ENCODE measurements around the gene TBC1D22B. TPM values are rescaled to one million over a fixed set of nuclear protein-coding genes. Genes with fewer than 3 reads are reported as not detected.
"Not testable (repeated sequence)": the region's sequence is repeated elsewhere in the genome, so short reads cannot be mapped to it uniquely, and the experiment has no call there.

The TBC1D22B gene
- total RNA-seq, 2 donors from 2014 or later, result 6.2 to 8.5 TPM

GRCh38 chr6:37338745-37339255, 81.2 kb downstream of the TBC1D22B start:
- intact Hi-C loops (cut with DNase I), result no loop called here
- DNase-seq (ENCODE audit: low spot score), result no peak

DNA sequence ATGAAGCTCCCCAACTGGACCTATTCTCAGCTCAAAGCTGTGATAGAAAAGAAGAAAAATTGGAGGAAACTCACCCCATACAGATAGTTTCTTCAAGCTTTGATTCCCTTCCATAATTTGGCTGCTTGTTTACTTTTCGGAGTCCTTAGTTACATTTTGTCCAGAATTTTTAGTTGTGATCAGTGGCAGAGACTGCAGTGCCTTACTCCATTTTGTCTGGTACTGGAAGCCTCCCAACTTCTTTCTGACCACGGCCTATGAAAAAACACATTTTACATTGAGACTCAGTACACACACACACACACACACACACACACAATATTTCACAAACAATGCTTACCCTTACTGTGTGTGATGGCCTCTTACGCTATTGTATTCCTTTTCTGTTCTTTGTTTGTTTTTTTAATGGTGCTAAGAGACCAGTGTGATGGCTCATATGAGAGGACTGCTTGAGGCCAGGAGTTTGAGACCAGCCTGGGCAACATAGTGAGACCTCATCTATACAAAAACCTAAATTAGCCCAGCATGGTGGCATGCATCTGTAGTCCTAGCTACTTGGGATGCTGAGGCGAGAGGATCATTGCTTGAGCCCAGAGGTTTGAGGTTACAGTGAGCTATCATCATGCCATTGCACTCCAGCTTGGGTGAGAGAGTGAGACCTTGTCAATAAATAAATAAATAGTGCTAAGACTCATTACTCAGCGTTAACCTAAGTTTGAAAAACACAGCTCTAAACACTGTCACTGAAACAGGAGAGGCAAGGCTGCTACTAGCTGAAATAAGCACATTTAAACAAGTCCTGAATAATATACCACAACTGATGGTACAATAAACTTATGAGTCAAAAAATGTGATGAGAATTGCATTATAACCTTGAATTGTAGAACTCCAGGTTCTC, 82.4 kb downstream of the TBC1D22B start:
- intact Hi-C loops (cut with DNase I), result no loop called here
- DNase-seq (ENCODE audit: low spot score), result no peak

DNA sequence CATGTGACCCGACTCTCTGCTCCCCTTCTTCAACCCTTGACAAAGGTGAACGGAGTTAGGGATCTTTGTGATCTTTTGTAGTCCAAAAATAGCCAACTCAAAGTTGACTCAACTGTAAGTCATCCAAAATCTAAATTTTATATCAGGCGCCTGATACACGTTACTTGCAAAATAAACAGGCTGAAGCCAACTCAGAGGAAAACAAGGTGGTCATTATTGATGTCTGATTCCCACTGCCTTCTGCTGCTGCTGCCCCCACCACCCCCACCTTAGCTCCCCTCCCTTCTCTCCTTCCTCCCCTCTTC, 83.0 kb downstream of the TBC1D22B start:
- intact Hi-C loops (cut with DNase I), result no loop called here

DNA sequence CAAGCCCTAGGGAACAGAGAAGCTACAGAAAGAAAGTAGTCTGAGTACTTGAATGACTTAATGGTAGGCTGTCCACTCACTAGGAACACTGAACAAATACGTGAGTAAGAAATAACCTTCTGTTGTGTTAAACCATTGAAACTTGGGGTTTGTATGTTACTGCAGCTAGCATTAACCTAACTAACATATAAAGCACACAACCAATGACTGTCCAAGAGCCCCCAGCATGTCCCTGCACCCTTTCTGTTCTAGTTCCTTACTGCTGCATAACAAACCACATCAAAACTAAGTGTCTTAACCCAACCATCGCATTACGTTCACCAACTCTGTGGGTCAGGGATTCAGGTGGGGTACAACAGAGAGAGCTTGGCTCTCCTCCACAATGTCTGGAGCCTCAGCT, 85.7 kb downstream of the TBC1D22B start:
- DNase-seq (ENCODE audit: low spot score), result no peak
- intact Hi-C loops (cut with DNase I), result no loop called here

More for the DNA sequence above, 83.0 kb downstream of the TBC1D22B start:
- DNase-seq (ENCODE audit: low spot score), result no peak

DNA sequence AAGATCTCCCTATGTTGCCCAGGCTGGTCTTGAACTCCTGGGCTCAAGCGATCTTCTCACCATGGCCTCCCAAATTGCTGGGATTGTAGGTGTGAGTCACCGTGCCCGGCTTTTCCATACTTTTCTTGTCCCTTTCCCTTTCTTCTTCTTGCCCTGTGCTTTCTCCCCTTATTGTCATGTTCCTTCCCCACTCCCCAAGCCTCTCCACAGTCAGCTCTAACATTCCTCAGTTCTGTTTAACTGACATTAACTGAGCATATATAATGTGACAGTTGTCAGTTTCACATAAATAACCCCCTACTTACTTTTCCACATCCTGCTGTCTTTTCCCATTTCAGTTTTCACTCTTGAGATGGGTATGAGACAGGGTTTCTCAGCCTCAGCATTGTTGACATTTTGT, 86.7 kb downstream of the TBC1D22B start:
- DNase-seq (ENCODE audit: low spot score), result no peak
- intact Hi-C loops (cut with DNase I), result no loop called here

DNA sequence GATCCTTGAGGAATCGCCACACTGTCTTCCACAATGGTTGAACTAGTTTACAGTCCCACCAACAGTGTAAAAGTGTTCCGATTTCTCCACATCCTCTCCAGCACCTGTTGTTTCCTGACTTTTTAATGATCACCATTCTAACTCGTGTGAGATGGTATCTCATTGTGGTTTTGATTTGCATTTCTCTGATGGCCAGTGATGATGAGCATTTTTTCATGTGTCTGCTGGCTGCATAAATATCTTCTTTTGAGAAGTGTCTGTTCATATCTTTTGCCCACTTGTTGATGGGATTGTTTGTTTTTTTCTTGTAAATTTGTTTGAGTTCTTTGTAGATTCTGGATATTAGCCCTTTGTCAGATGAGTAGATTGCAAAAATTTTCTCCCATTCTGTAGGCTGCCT, 88.2 kb downstream of the TBC1D22B start:
- DNase-seq (ENCODE audit: low spot score); intact Hi-C loops (cut with DNase I): not testable (repeated sequence)

DNA sequence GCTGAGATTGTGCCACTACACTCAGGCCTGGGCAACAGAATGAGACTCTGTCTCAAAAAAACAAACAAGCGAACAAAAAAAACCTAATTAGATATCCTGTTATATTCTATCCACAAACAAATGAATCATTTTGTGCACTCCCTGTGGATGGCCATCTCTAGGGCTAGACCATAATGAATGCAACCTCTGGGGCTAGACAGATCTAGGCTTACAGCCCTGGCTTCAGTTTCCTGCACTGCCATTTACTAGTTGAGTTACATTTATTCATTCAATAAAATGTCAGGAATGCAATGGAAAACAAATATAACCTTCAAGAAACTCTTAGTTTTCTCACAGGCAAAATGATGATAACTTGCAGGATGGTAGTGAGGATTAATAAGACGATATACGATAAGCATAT, 89.6 kb downstream of the TBC1D22B start:
- intact Hi-C loops (cut with DNase I), result no loop called here
- DNase-seq (ENCODE audit: low spot score), result no peak

GRCh38 chr6:37347670-37348111, 90.1 kb downstream of the TBC1D22B start:
- no peak for DNase-seq (ENCODE audit: low spot score)
- intact Hi-C loops (cut with DNase I), result no loop called here

DNA sequence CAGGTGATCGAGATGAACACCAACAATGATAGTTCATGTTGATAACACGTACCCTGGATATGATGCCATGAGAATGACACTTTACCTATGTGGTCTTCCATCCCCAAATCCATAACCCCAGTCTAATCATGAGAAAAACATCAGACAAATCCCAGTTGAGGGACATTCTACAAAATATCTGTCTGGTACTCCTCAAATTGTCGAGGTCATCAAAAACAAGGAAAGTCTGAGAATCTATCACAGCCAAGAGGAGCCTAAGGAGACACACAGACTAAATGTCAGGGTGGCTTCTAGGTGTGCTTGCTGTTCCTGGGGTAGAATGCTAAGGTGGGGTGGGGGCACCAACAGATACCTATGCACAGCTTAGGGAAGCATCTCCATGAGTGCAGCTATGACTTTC, 93.5 kb downstream of the TBC1D22B start:
- intact Hi-C loops (cut with DNase I), result no loop called here
- DNase-seq (ENCODE audit: low spot score), result no peak

DNA sequence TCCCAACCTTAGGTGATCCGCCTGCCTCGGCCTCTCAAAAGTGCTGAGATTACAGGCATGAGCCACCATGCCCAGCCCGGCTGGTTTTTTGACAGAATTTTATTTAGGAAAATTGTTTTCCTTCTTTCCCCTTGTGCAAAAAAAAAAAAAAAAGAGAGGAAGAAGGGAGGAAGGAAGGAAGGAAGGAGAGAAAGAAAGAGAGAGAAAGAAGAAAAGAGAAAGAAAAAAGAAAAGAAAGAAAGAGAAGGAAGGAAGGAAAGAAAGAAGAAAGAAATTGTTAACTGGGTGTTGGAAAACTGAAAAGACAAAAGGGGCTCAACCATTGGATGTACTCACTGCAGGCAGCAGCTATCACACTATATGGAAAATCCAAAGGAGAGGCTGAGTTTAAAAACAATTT, 94.8 kb downstream of the TBC1D22B start:
- intact Hi-C loops (cut with DNase I), result no loop called here
- no peak for DNase-seq (ENCODE audit: low spot score)

DNA sequence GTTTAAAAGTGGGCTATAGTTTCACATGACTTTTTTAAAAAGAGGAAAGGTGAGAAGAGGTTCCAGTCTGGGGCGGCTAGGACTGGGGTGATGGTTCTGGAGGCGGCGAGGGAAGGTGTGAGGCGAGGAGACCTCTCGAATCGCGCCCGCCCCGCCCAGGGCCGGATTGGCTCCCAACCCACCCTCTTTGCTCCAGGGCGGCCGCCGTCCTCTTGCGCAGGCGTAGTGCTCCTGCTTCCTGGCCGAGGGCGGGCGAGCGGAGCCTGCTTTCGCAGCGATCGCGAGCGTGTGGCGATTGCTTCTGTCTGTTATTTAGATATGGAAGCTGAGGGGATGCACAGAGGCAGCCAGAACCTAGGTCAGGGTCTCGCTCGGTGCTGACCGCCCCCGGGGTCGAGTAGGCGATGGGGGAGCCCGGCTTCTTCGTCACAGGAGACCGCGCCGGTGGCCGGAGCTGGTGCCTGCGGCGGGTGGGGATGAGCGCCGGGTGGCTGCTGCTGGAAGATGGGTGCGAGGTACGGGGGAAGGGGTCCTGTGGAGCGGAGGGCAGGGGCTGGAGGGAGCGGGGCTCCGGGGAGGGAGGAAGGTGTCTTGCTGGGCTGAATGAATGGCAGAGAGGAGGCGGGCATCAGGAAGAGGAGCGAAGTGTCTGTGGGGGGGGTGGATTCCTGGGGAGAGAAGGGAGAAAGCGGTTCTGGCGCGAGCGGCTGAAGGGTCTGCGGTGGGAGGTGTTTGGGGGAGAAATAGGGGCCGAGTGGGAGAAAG, 96.4 kb downstream of the TBC1D22B start, which contains the start of gene RNF8:
TSS of gene RNF8 (plus strand) at position 223 of the 765 bp plus-strand sequence. CDS start at position 405, 182 bp downstream.
- intact Hi-C loops (cut with DNase I), result no loop called here
- peak; percentile 98 for DNase-seq (ENCODE audit: low spot score)

GRCh38 chr6:37354526-37355384, 97.2 kb downstream of the TBC1D22B start:
- DNase-seq (ENCODE audit: low spot score), result peak; percentile 80
- intact Hi-C loops (cut with DNase I), result no loop called here

DNA sequence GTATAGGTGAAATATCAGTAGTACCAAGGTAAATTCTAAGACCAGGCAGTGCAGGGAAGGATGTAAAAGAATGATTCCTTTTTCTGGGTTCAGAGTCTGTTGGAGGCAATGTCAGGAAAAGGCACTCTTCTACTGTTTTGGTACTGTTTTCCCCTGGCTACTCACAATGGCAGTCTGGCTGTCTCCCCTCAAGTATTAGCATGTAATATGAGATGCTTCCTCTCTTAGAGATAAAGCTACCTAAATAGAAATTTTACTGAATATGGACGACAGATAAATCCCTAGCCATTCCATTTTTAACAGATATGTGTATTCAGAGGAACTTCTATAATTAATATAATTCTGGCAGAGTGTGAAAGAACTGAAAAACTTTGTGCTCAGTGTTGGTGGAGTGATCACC, 99.7 kb downstream of the TBC1D22B start:
- intact Hi-C loops (cut with DNase I), result no loop called here
- DNase-seq (ENCODE audit: low spot score), result no peak

GRCh38 chr6:37357860-37358259, 100.3 kb downstream of the TBC1D22B start:
- no peak for DNase-seq (ENCODE audit: low spot score)
- intact Hi-C loops (cut with DNase I), result no loop called here

DNA sequence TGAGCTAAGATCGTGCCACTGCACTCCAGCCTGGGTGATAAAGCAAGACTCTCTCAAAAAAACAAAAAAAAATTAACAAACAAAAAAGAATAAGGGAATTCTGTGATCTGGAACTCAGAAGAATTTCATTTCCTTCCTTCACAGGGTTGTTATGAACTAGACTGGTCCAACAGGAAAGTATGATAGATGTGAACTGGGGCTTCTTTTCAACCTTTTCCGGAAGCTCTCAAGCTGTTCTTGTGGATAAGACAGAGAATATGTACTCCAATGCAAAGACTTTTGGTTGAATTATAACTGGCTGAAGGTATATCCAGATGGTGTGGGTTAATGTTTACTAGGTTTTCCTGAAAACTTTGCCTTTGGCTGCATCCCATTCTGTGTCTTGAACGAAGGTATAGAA, 101.5 kb downstream of the TBC1D22B start:
- intact Hi-C loops (cut with DNase I), result no loop called here

GRCh38 chr6:37362101-37362828, 104.7 kb downstream of the TBC1D22B start:
- intact Hi-C loops (cut with DNase I), result no loop called here
- DNase-seq (ENCODE audit: low spot score), result no peak

More for the DNA sequence above, 101.5 kb downstream of the TBC1D22B start:
- DNase-seq (ENCODE audit: low spot score), result no peak

- intact Hi-C loops (cut with DNase I), result no loop called here
- DNase-seq (ENCODE audit: low spot score), result no peak
Measured at GRCh38 chr6:37365791-37366190, 108.2 kb downstream of the TBC1D22B start.

DNA sequence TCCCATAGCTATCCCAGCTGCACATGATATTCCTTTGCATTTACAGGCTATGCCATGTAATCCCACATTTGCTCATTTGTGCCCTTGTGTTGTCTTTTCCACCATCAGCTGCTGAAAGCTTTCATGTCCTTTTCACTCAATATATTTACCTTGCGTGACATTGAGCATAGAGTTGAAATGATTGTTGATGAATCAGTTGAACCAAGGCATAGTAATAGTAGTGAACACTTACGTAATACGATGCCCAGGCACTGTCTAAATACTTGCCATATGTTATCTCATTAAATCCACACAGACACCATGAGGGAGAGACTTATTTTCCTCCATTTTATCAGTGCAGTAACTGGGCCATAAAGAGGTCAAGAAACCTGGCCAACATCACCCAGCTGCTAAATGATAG, 109.3 kb downstream of the TBC1D22B start:
- intact Hi-C loops (cut with DNase I), result no loop called here
- no peak for DNase-seq (ENCODE audit: low spot score)

GRCh38 chr6:37368961-37369320, 111.4 kb downstream of the TBC1D22B start:
- no peak for DNase-seq (ENCODE audit: low spot score)
- intact Hi-C loops (cut with DNase I), result no loop called here

All from posterior vena cava (tissue), 2 donors.